Body of pancreas (tissue), 4 donors: ENCODE results near the gene MGLL.

Source experiments
- POLR2A ChIP-seq, 3 donors: fragments of 450-650 bp; IDR thresholded peaks; one replicate each; pipeline ENCODE4 v1.6.1; 2016; ENCODE audit warnings: antibody characterized with exemption in 3 of 3, mild to moderate bottlenecking in 2 of 3
- TF ChIP-seq, protein P1 (sequence below), 7 experiments: fragments of 450-650 bp in 4 of 7; fragments of 200-600 bp in 3 of 7; sonication (generic) in 3 of 7; IDR thresholded peaks; one replicate each; pipeline ENCODE4 v1.5.1; 2016 to 2019; ENCODE audit warnings: antibody characterized with exemption in 7 of 7

GRCh38 chr3:127758013-127758412 lies 64.3 kb downstream of the MGLL start:
- TF ChIP-seq, protein P1, sequence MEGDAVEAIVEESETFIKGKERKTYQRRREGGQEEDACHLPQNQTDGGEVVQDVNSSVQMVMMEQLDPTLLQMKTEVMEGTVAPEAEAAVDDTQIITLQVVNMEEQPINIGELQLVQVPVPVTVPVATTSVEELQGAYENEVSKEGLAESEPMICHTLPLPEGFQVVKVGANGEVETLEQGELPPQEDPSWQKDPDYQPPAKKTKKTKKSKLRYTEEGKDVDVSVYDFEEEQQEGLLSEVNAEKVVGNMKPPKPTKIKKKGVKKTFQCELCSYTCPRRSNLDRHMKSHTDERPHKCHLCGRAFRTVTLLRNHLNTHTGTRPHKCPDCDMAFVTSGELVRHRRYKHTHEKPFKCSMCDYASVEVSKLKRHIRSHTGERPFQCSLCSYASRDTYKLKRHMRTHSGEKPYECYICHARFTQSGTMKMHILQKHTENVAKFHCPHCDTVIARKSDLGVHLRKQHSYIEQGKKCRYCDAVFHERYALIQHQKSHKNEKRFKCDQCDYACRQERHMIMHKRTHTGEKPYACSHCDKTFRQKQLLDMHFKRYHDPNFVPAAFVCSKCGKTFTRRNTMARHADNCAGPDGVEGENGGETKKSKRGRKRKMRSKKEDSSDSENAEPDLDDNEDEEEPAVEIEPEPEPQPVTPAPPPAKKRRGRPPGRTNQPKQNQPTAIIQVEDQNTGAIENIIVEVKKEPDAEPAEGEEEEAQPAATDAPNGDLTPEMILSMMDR (IDR thresholded peaks at IDR 0.05), result no peak
- TF ChIP-seq POLR2A (IDR thresholded peaks at IDR 0.05), result no peak
